CD14-positive monocyte (primary cell): ENCODE measurements around the gene ARL15. TPM values are rescaled to one million over a fixed set of nuclear protein-coding genes. Genes with fewer than 3 reads are reported as not detected.

Source experiments
- DNase-seq, 3 donors: peaks; one replicate each; pipeline ENCODE4 v3.0.0-alpha.2; 2011 to 2022
- H2AFZ ChIP-seq: 2 replicates; pipeline ENCODE4 v1.6.0; 2012; ENCODE audit warnings: mild to moderate bottlenecking, low read depth, low read length, inconsistent platforms; ENCODE audit not compliant: insufficient read depth, poor library complexity, severe bottlenecking
- H3K27ac ChIP-seq, 2 donors: 1 replicate in 1 of 2; 2 replicates in 1 of 2; pipeline ENCODE4 v1.5.1; 2012 to 2013; ENCODE audit warnings: low read length in 2 of 2, control low read depth in 1 of 2, inconsistent platforms in 1 of 2, low read depth in 1 of 2, mild to moderate bottlenecking in 1 of 2
- H3K27me3 ChIP-seq, 2 donors: one replicate each; pipeline versions ENCODE4 v1.6.0 to v1.6.1; 2011 to 2013; ENCODE audit warnings: low read length in 2 of 2; ENCODE audit not compliant: control insufficient read depth in 2 of 2, insufficient read depth in 2 of 2
- H3K36me3 ChIP-seq, 2 donors: replicated peaks in 1 of 2; 1 replicate in 1 of 2; 2 replicates in 1 of 2; pipeline versions ENCODE4 v1.5.1 to v1.6.1; 2012 to 2013; ENCODE audit warnings: low read length in 2 of 2, control low read depth in 1 of 2, inconsistent platforms in 1 of 2, mild to moderate bottlenecking in 1 of 2; ENCODE audit not compliant: insufficient read depth in 2 of 2, control insufficient read depth in 1 of 2
- H3K4me1 ChIP-seq, 2 donors: 1 replicate in 1 of 2; 2 replicates in 1 of 2; pipeline versions ENCODE4 v1.5.1 to v1.6.1; 2012 to 2013; ENCODE audit warnings: low read length in 2 of 2, control low read depth in 1 of 2, inconsistent platforms in 1 of 2, mild to moderate bottlenecking in 1 of 2, moderate library complexity in 1 of 2; ENCODE audit not compliant: insufficient read depth in 2 of 2, control insufficient read depth in 1 of 2
- H3K4me2 ChIP-seq: replicated peaks from 2 replicates; pipeline ENCODE3; 2012; ENCODE audit warnings: low read length, moderate library complexity, mild to moderate bottlenecking; ENCODE audit not compliant: poor library complexity, severe bottlenecking; ENCODE audit errors: extremely low read depth
- H3K4me3 ChIP-seq, 3 experiments: fragments of 200-600 bp in 1 of 3; sonication (generic) in 1 of 3; replicated peaks in 1 of 3; 1 replicate in 2 of 3; 2 replicates in 1 of 3; pipeline ENCODE4 v1.5.1; 2011 to 2013; ENCODE audit warnings: low read length in 3 of 3, mild to moderate bottlenecking in 3 of 3, control low read depth in 2 of 3, low read depth in 2 of 3, inconsistent platforms in 1 of 3, moderate library complexity in 1 of 3
- H3K79me2 ChIP-seq: 2 replicates; pipeline ENCODE4 v1.6.0; 2012; ENCODE audit warnings: mild to moderate bottlenecking, control low read depth, inconsistent platforms, low read length, moderate library complexity; ENCODE audit not compliant: insufficient read depth
- H3K9ac ChIP-seq: 2 replicates; pipeline ENCODE4 v1.6.0; 2017; ENCODE audit warnings: low read length, mild to moderate bottlenecking; ENCODE audit not compliant: insufficient read depth, poor library complexity, severe bottlenecking
- H3K9me3 ChIP-seq, 2 donors: replicated peaks in 1 of 2; 1 replicate in 1 of 2; 2 replicates in 1 of 2; pipeline versions ENCODE4 v1.5.1 to v1.6.1; 2012 to 2013; ENCODE audit warnings: low read length in 2 of 2, control low read depth in 1 of 2; ENCODE audit not compliant: control insufficient read depth in 1 of 2, insufficient read depth in 1 of 2
- H4K20me1 ChIP-seq: 2 replicates; pipeline ENCODE4 v1.6.0; 2012; ENCODE audit warnings: mild to moderate bottlenecking, low read length, control low read depth, moderate library complexity; ENCODE audit not compliant: insufficient read depth
- H3K27ac Mint-ChIP-seq, 7 donors: one replicate each; pipeline ENCODE4 v1.8.0; 2020; ENCODE audit warnings: mild to moderate bottlenecking in 7 of 7, mixed read lengths in 7 of 7, moderate library complexity in 6 of 7, inconsistent platforms in 2 of 7
- H3K27me3 Mint-ChIP-seq, 3 donors: one replicate each; pipeline ENCODE4 v1.8.0; 2021 to 2022; ENCODE audit warnings: low read depth in 3 of 3, mild to moderate bottlenecking in 3 of 3, mixed read lengths in 3 of 3, moderate library complexity in 3 of 3, inconsistent platforms in 1 of 3
- H3K36me3 Mint-ChIP-seq, 2 donors: one replicate each; pipeline ENCODE4 v1.8.0; 2020; ENCODE audit warnings: mixed read lengths in 2 of 2, inconsistent platforms in 1 of 2, mild to moderate bottlenecking in 1 of 2
- H3K4me1 Mint-ChIP-seq: one replicate; pipeline ENCODE4 v1.8.0; 2020; ENCODE audit warnings: mild to moderate bottlenecking, mixed read lengths
- H3K4me3 Mint-ChIP-seq, 2 donors: one replicate each; pipeline ENCODE4 v1.8.0; 2020; ENCODE audit warnings: mild to moderate bottlenecking in 2 of 2, mixed read lengths in 2 of 2, moderate library complexity in 1 of 2
- H3K9me3 Mint-ChIP-seq, 7 donors: one replicate each; pipeline ENCODE4 v1.8.0; 2020 to 2022; ENCODE audit warnings: mixed read lengths in 7 of 7, mild to moderate bottlenecking in 6 of 7, moderate library complexity in 6 of 7, inconsistent platforms in 2 of 7
- WGBS: methylation state at CpG from one replicate; pipeline ENCODE4 v1.1.5; 2013; ENCODE audit warnings: missing lambda C conversion rate; ENCODE audit not compliant: insufficient coverage; 5-methylcytosine and 5-hydroxymethylcytosine counted together
- intact Hi-C, 2 donors: fragments of 100-400 bp; cut with micrococcal nuclease; formaldehyde crosslinking; loops; one replicate each; pipeline versions ENCODE4 v1.15.0 to v1.15.1; 2023
- polyA plus RNA-seq, 3 donors: library from polyadenylated mRNA; depleted of rRNA in 1 of 3; unstranded in 2 of 3; stranded (reverse) in 1 of 3; fragments of 300-500 nt in 2 of 3; fragments of >200 nt in 1 of 3; fragmentation: Illumina TruSeq in 2 of 3; gene quantifications; 1 replicate in 2 of 3; 2 replicates in 1 of 3; pipeline ENCODE4 v1.2.3, GENCODE V29; 2012 to 2021
- TF ChIP-seq, protein P1 (sequence below): fragments of 200-600 bp; IDR thresholded peaks from one replicate; pipeline ENCODE4 v1.8.0; 2022; ENCODE audit warnings: antibody characterized with exemption, mild to moderate bottlenecking

ARL15 gene
- polyA plus RNA-seq, 3 donors: 10.5 to 27.6 (median 18.0) TPM

DNA sequence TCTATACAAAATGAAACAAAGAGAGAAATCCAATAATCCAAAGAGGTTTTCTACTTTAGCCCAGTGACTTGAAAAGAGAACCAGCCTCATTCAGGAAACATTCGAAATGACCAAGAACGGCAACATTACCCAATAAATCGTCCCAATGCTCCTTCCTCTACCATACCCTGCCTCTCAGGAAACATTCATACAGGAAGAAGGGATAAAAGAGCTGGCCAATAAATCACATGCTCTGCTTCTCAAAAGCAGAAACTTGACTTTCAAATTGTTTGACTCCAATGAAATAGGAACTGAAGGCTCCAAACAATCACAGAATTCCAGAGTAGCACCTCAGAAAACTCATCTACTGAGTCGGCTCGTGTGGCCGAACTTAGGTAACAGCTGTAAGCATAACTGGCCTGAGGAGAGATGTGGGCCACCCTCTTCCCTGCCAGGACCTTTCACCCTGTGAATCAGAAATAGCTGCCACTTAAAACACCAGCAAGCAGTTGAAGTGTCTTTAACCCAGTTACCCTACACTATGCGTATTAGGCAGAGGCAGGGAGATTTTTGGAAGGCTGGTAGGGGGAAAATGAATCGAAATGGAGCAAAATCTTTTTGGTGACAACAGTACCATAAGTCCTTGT is 14.6 kb downstream of the ARL15 start:
- Histone ChIP-seq H3K36me3 (no peaks in the 10 kb centered on the region), H4K20me1 (peaks cover 84% of the 10 kb centered on the region), H3K27me3 (no peaks in the 10 kb centered on the region), H3K9ac (no peak overlapping the region), H3K79me2 (peaks cover 78% of the 10 kb centered on the region), H3K4me1 (peaks cover 23 to 26% of the 10 kb centered on the region in 2 donors), H3K4me2 (peak overlapping the region; percentile 42), H3K9me3 (no peaks in the 10 kb centered on the region), H3K4me3 (peak overlapping the region in 1 of 3 experiments; percentile 35), H3K27ac (peak overlapping the region in 1 of 2 donors; percentile 48), H2AFZ (no peak overlapping the region)
- Mint-ChIP-seq H3K27ac (peak overlapping the region; percentile 5 to 79 (median 64)), H3K4me1 (peaks cover 45% of the 10 kb centered on the region), H3K36me3 (peaks cover 13 to 18% of the 10 kb centered on the region in 2 donors), H3K4me3 (peak overlapping the region; percentile 7 to 73), H3K9me3 (no peaks in the 10 kb centered on the region), H3K27me3 (peaks cover 1 to 3% (median 2%) of the 10 kb centered on the region in 3 donors)
- intact Hi-C loops: no loop called here
- TF ChIP-seq, protein P1, sequence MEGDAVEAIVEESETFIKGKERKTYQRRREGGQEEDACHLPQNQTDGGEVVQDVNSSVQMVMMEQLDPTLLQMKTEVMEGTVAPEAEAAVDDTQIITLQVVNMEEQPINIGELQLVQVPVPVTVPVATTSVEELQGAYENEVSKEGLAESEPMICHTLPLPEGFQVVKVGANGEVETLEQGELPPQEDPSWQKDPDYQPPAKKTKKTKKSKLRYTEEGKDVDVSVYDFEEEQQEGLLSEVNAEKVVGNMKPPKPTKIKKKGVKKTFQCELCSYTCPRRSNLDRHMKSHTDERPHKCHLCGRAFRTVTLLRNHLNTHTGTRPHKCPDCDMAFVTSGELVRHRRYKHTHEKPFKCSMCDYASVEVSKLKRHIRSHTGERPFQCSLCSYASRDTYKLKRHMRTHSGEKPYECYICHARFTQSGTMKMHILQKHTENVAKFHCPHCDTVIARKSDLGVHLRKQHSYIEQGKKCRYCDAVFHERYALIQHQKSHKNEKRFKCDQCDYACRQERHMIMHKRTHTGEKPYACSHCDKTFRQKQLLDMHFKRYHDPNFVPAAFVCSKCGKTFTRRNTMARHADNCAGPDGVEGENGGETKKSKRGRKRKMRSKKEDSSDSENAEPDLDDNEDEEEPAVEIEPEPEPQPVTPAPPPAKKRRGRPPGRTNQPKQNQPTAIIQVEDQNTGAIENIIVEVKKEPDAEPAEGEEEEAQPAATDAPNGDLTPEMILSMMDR: no peak
- DNase-seq: peak; percentile 37 to 64 (median 41)
- WGBS: 2% methylated on average over 6 of the region's 8 CpGs

DNA sequence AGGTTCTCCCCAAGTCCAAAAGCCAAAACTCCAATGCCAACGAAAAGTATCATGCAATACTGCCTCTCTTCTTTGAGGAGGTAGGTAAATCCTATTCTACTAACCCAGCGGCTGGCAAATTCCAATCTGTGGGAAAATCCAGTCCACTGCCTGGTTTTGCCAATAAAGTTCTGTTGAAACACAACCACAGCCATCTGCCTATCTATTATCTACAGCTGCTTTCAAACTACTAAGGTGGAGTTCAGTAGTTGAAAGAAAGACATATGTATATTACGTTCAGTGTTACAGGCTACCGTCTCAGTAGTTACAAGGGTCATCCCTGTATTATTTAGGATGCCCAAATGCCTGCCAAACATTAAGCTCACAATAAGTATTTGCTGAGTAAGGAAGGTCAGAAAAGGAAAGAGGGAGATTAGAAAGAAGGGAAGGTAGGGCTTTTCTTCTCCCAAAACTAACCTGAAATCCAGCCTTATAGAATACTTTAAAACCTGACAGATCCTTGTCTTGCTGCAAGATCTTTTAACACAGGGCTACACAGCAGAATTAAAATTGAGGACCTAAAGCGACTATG is 16.2 kb downstream of the ARL15 start:
- Mint-ChIP-seq H3K4me1 (peaks cover 42% of the 10 kb centered on the region), H3K9me3 (no peaks in the 10 kb centered on the region), H3K27me3 (peaks cover 1 to 3% (median 2%) of the 10 kb centered on the region in 3 donors), H3K36me3 (peaks cover 13% of the 10 kb centered on the region in 2 donors), H3K4me3 (no peak overlapping the region), H3K27ac (no peak overlapping the region)
- Histone ChIP-seq H2AFZ (no peak overlapping the region), H3K79me2 (peaks cover 78% of the 10 kb centered on the region), H3K9ac (no peak overlapping the region), H3K27ac (no peak overlapping the region), H3K4me2 (no peak overlapping the region), H3K9me3 (no peaks in the 10 kb centered on the region), H3K4me3 (no peak overlapping the region), H3K36me3 (no peaks in the 10 kb centered on the region), H3K4me1 (peaks cover 20 to 23% of the 10 kb centered on the region in 2 donors), H3K27me3 (no peaks in the 10 kb centered on the region), H4K20me1 (peaks cover 84% of the 10 kb centered on the region)
- intact Hi-C loops: no loop called here
- TF ChIP-seq, protein P1: no peak
- WGBS: no CpG with 5 or more reads among the region's 5 CpGs
- no peak for DNase-seq
